Left ventricle myocardium inferior (tissue), 1 donor: ENCODE results near the gene SLC44A5. TPM values are rescaled to one million over a fixed set of nuclear protein-coding genes. Genes with fewer than 3 reads are reported as not detected.

ENCODE experiments used
- DNase-seq: peaks from one replicate; pipeline ENCODE4 v3.0.0-alpha.2; 2020
- H3K27ac ChIP-seq: fragments of 200-600 bp; replicated peaks from 2 replicates; pipeline ENCODE4 v1.8.0; 2021
- H3K27me3 ChIP-seq: fragments of 200-600 bp; 2 replicates; pipeline ENCODE4 v1.8.0; 2021; ENCODE audit warnings: low read depth
- H3K36me3 ChIP-seq: fragments of 200-600 bp; 2 replicates; pipeline ENCODE4 v1.8.0; 2021
- H3K4me1 ChIP-seq: fragments of 200-600 bp; 2 replicates; pipeline ENCODE4 v1.8.0; 2021
- H3K4me3 ChIP-seq: fragments of 200-600 bp; 2 replicates; pipeline ENCODE4 v1.8.0; 2021; ENCODE audit warnings: mild to moderate bottlenecking, moderate library complexity
- H3K9me3 ChIP-seq: fragments of 200-600 bp; replicated peaks from 2 replicates; pipeline ENCODE4 v1.8.0; 2021
- intact Hi-C: fragments of 100-400 bp; cut with micrococcal nuclease; formaldehyde crosslinking; loops from one replicate; pipeline ENCODE4 v1.11.0; 2022
- total RNA-seq: library from RNA; stranded (reverse); fragmentation: NEBNext Ultra II Directional; extraction: Animal tissue kit (Norgen Biotek cat#: 25700); gene quantifications from one replicate; pipeline ENCODE4 v1.2.1, GENCODE V29; 2021
- TF ChIP-seq, protein P1 (sequence below): fragments of 200-600 bp; IDR thresholded peaks from 2 replicates; pipeline ENCODE4 v1.8.0; 2021; ENCODE audit warnings: antibody characterized with exemption, mild to moderate bottlenecking, borderline replicate concordance
- donor health status: DM: no; HTN: yes; CAD: no; lungs with severe emphysema.

SLC44A5 gene
- total RNA-seq, 1 donor from 2014 or later, result 0.58 TPM

DNA sequence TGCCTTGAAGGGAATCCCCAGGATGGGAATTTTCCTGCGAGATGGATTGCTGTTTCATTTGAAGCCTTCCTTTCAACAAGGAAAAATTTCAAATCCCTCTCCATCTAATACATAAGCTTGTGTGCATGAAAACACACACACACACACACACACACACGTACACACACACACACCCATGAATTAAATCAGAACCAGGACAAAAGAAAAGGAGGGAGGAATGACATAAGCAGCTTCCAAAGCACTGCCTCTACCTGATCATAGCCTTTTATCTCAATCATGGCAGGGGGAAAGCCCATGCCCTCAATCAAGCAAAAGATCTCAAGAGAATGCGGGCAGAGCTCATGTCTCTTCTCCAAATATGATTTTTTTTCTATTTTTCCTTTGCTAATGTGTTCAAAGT, 139.7 kb downstream of the SLC44A5 start:
- no peak overlapping the region for H3K27ac ChIP-seq
- no peak for DNase-seq
- no peaks in the 10 kb centered on the region for H3K36me3 ChIP-seq
- TF ChIP-seq, protein P1, sequence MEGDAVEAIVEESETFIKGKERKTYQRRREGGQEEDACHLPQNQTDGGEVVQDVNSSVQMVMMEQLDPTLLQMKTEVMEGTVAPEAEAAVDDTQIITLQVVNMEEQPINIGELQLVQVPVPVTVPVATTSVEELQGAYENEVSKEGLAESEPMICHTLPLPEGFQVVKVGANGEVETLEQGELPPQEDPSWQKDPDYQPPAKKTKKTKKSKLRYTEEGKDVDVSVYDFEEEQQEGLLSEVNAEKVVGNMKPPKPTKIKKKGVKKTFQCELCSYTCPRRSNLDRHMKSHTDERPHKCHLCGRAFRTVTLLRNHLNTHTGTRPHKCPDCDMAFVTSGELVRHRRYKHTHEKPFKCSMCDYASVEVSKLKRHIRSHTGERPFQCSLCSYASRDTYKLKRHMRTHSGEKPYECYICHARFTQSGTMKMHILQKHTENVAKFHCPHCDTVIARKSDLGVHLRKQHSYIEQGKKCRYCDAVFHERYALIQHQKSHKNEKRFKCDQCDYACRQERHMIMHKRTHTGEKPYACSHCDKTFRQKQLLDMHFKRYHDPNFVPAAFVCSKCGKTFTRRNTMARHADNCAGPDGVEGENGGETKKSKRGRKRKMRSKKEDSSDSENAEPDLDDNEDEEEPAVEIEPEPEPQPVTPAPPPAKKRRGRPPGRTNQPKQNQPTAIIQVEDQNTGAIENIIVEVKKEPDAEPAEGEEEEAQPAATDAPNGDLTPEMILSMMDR, result no peak
- H3K4me1 ChIP-seq, result no peaks in the 10 kb centered on the region
- intact Hi-C loops, result no loop called here
- H3K9me3 ChIP-seq, result peaks cover 7% of the 10 kb centered on the region
- no peak overlapping the region for H3K4me3 ChIP-seq
- no peaks in the 10 kb centered on the region for H3K27me3 ChIP-seq

DNA sequence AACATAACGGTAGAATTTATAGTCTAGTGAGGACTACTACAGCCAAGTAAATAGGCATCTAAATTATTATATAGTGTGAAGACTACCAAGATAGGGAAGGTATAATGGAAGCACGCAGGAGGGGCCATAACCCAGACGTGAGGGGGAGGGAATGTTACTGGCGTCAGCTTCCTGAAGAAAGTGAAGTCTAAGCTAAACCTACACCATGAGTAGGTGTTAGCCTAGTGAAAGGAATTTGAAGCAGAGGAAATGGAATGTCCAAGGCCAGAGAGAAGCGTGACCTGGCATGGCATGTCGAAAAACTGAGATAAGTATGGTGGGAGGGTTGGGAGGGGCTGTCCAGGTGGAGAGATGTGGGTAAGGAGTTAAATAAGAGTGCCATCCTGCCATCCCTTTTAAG, 140.5 kb downstream of the SLC44A5 start:
- no peaks in the 10 kb centered on the region for H3K36me3 ChIP-seq
- H3K9me3 ChIP-seq, result peaks cover 13% of the 10 kb centered on the region
- no peak overlapping the region for H3K27ac ChIP-seq
- TF ChIP-seq, protein P1, result no peak
- H3K4me3 ChIP-seq, result no peak overlapping the region
- H3K4me1 ChIP-seq, result no peaks in the 10 kb centered on the region
- H3K27me3 ChIP-seq, result no peaks in the 10 kb centered on the region
- DNase-seq, result no peak
- intact Hi-C loops, result no loop called here

DNA sequence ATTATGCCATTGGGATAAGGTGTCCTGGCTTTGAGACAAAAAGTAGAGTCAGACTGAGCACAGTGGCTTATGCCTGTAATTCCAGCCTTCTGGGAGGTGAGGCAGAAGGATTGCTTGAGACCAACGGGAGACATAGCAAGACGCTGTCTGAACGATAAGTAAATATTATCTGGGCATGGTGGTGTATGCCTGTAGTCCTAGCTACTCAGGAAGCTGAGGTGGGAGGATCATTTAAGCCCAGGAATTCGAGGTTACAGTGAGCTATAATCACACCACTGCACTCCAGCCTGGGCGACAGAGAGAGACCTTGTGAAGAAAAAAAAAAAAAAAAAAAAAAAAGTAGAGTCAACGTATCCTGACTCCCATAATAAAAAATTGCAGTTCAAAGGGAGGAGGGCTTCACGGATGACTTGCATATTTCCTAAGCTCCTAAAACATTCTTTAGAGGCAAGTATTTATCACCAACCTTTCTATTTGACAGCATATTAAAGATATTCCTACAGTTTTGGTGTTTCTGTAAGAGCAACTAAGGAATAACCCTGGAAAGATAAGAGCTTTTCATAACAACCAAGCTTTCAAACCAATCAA, 141.2 kb downstream of the SLC44A5 start:
- Histone ChIP-seq H3K36me3 (no peaks in the 10 kb centered on the region), H3K4me1 (no peaks in the 10 kb centered on the region), H3K27ac (no peak overlapping the region), H3K27me3 (no peaks in the 10 kb centered on the region), H3K9me3 (peaks cover 14% of the 10 kb centered on the region), H3K4me3 (no peak overlapping the region)
- no peak for DNase-seq
- intact Hi-C loops, result no loop called here
- TF ChIP-seq, protein P1, result no peak

DNA sequence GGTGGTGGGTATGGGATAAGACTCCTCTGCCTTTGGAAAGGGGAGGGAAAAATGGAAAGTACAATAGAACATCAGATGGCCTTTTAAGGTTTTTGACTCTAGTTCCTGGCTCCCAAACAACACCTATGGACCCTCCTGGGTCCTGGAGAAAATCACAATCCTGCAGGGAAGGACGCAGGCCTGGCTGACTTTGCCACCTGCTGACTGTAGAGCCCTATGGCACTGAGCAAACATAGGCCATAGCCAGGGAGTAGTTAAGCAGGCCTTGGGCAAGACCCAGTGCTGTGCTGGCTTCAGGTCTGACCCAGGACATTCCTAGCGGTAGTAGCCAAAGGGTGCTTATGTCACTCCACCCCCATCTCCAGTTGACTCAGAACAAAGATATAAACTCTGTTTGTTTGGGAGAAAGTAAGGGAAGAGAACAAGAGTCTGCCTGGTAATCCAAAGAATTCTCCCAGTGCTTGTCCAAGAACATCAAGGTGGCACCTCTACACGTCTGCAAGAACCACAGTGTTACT, 149.0 kb downstream of the SLC44A5 start:
- H3K4me1 ChIP-seq, result no peaks in the 10 kb centered on the region
- intact Hi-C loops, result no loop called here
- no peak overlapping the region for H3K27ac ChIP-seq
- peaks cover 18% of the 10 kb centered on the region for H3K9me3 ChIP-seq
- no peak for DNase-seq
- H3K27me3 ChIP-seq, result no peaks in the 10 kb centered on the region
- no peak overlapping the region for H3K4me3 ChIP-seq
- no peaks in the 10 kb centered on the region for H3K36me3 ChIP-seq
- TF ChIP-seq, protein P1, result no peak

DNA sequence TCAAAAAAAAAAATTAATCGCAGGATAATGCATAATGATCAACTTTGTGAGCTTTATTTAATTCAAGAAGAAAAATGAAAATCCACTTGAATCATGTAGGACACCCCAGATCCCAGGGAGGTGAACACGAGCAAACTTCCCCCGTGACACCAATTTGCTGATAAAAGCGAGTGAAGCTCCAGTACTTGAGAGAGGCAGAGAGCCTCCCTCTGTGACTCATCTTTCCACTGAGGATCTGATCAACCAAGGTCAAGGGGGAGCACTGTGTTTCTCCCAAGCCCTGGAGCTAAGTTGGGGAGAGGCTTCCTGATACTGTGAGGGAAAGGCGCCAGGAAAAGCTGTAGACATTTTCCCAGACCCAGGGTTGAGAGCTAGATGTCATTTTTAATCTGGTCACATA, 160.9 kb downstream of the SLC44A5 start:
- H3K36me3 ChIP-seq, result no peaks in the 10 kb centered on the region
- peaks cover 22% of the 10 kb centered on the region for H3K9me3 ChIP-seq
- TF ChIP-seq, protein P1, result no peak
- H3K4me1 ChIP-seq, result no peaks in the 10 kb centered on the region
- intact Hi-C loops, result no loop called here
- no peaks in the 10 kb centered on the region for H3K27me3 ChIP-seq
- DNase-seq, result no peak
- no peak overlapping the region for H3K27ac ChIP-seq
- H3K4me3 ChIP-seq, result no peak overlapping the region
